Activated CD4-positive, alpha-beta T cell treated with anti-CD3 and anti-CD28 coated beads, Interleukin-2, amount 50 U/mL, for 1 hour (primary cell): ENCODE measurements around the gene PECR.
A peak's percentile ranks its signal among the peaks of the same experiment; 100 is the strongest.

Experiments
- DNase-seq: peaks from one replicate; pipeline ENCODE4 v3.0.0-alpha.2; 2020

Gene PECR

DNA sequence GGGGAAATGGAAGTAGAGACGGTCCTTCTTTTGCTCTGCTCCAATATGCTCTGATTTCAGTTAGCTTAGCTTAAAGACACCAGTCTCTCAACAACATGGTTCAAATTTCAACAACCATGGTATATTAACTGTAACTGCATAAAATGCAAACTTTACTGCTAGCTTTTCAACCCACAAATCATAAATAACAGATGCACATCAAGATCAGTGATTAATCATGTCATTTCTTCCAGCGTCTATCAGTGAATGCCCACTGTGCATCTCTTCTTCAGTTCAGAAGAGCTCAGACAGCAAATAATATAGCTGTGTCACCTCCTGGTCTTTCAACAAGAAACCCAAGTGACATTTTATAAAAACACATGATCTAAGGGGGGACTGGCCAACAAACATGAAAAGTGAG lies 12.6 kb downstream of the PECR start:
- DNase-seq: no peak

GRCh38 chr2:216066230-216066629 lies 15.4 kb downstream of the PECR start:
- no peak for DNase-seq

- no peak for DNase-seq
Observed at GRCh38 chr2:216064665-216065064, 16.9 kb downstream of the PECR start.

GRCh38 chr2:216064014-216064630 lies 17.5 kb downstream of the PECR start:
- DNase-seq: no peak

DNA sequence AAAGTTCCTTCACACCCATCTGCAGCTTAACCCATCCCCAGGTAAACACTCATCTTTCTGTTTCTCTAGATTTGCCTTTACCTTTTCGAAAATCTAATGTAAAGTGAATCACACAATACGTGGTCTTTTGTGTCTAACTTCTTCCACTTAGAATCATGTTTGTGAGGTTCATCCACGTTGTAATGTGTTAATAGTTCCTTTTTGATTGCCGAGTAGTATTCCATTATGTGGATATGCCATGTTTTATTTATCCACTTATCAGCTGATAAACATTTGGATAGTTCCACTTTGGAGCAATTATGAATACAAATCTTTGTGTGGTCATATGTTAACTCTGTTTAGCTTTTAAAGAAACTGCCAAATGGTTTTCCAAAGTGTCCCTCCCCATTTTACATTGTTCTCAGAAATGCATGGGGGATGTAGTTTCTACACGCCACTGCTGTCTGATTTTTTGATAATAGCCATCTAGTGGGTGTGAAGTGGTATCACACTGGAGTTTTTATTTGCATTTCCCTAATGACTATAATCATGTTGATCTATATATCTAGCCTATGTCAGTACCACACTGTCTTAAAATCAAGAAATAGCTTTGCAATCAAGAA lies 22.3 kb downstream of the PECR start:
- DNase-seq: no peak

DNA sequence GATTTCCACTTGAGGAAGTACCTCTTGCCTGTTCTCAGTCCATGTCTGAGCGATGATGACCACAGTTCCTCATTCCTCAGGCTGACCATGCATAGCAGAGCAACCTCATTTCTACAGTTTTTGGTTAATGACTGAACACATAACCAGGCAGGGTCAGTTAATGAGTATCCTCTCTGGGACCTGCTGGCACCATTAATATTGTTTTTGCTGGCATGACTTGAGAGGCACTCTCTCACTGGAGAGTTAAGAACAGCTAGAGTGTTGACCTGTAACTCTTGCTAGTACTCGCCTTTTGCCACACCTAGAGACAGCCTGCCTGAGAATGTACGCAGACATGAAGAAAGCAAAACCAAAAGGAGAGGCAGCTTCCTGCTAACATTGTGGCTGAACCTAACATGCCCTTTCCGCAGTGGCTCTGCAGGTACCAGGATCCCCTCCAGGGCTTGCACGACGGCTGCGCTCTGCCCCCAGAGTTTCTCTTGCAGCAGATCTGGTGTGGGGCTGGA lies 23.9 kb downstream of the PECR start:
- peak; percentile 41 for DNase-seq

GRCh38 chr2:216056739-216057138 lies 24.9 kb downstream of the PECR start:
- no peak for DNase-seq

DNA sequence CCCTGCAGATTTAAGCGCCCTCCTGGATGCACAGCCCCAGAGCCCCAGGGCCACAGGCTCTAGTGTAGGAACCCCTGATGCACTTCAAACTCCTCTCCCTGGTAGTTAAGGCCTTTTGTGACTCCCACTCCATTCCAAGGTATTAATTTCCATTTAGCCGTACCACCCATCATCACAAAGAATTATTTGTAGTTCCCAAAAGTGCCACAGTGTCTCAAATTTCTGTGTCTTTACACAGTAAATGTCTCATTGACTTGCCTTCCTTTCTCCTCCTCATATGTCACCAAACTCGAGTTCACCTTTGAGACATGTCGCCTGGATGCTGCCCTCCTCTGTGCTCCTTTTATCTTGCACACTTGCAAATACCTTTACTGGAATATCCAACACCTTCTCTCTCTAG lies 25.9 kb downstream of the PECR start:
- no peak for DNase-seq

GRCh38 chr2:216052420-216052819 lies 29.2 kb downstream of the PECR start:
- no peak for DNase-seq

DNA sequence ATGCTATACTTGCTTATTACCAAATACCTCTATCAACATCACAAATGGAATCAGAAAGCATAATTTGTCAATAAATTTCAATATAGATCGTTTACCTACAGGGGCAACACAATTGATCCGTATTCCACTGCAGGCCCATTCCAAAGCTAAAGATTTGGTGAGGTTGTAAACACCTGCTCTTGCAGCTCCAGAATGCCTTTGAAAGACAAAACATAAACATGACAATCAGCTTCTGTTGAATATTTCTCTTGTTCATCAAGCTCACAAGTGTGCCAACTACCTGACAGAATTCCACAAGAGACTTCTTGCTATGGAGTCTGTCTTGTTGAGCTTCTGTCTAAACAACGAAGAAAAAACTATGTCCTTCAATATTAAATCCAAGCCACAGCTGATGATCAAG lies 30.3 kb downstream of the PECR start:
- no peak for DNase-seq

- DNase-seq: no peak
Observed at GRCh38 chr2:216049452-216049851, 32.2 kb downstream of the PECR start.

GRCh38 chr2:216047397-216047796 lies 34.2 kb downstream of the PECR start:
- DNase-seq: no peak

GRCh38 chr2:216044883-216045486 lies 36.6 kb downstream of the PECR start:
- DNase-seq: no peak

DNA sequence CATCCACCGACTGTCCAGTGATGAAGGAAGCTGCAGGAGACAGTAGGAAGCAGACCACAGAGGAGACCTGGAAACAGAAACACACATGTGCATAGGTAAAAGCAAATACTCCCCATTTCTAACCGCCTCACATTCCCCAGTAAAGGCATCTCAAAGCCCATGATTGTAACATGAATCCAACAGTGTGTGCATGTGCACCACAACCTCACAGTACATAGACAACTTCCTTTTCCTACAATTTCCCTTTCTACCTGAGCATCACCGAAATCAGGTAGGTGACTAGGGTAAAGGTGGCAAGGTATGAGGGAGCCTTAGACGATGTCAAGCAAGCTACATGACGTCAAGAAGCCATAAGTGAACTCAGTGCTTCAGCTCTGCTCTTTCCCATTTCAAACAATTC lies 37.7 kb downstream of the PECR start:
- DNase-seq: no peak

GRCh38 chr2:216041438-216041837 lies 40.2 kb downstream of the PECR start:
- no peak for DNase-seq

- DNase-seq: no peak
Observed at GRCh38 chr2:216039918-216040317, 41.7 kb downstream of the PECR start.

DNA sequence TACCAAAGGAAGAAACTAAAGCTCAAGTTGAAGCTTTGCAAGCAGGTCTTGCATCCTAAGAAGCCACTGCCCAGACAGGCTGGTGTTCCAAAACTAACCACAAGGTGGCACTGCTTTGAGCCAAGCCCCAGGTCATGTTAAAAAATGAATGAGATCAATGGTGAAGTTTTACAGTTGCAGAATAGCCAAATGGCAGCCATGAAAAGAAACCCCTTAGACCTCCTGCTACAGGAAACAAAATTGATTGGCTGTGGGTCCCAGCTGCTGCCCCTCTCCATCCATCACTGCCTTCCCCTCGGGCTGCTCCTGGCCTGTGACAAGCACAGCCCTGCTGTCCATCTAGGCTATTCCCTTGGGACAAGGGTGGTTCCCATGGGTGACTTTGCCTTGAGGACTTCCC lies 47.5 kb downstream of the PECR start:
- peak; percentile 79 for DNase-seq

DNA sequence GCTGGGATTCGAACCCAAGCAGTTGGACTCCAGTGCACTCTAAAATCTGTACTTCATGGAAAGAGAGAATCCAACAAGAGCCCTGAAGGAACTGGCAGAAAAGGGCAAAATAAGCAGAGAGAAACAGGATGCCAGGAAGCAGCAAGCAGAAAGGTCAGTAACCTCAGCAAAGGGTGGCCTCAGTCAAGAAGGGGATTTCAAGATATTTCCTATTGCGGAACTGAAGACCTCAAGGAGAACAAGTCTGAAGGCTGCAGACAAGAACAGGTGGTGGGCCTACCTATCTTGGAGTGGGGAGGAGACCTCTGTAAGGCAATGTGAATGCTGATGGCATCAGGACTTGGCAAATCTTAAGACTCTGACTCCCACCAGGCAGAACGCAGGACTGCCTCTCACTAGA lies 48.2 kb downstream of the PECR start:
- no peak for DNase-seq

DNA sequence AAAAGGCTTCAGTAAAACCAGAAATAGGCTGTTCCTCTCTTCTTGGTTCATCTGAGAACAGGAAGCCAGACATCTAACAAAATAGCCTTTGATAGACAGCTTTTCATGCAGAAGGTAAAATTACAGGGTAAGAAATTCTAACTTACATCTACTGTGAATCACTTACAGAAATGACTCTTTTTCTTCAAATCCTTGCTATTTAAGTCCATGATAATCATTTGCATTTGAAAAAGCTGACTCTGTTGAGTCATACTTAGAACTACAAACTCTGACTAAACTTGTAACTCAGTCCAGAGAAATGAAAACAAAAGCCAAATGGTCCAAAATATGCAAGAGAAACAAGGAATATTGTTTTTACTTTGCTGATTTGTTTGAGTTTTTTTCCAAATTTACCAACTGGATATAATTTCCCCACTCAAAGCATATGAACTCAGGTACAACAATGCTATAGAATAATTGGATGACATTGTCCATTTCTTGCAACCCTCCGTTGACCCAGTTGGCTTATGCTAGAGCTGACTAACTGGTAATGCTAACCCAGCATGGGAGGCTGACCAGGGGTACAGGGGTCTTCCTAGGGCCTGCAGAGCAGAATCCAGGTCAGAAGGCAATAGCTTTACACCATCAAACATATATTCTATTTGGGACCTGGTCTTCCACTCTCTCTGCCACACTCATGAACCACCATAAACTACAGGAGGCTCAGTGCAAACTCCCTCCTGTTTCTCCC lies 49.5 kb downstream of the PECR start:
- DNase-seq: no peak

- no peak for DNase-seq
Observed at GRCh38 chr2:216030216-216030615, 51.4 kb downstream of the PECR start.

DNA sequence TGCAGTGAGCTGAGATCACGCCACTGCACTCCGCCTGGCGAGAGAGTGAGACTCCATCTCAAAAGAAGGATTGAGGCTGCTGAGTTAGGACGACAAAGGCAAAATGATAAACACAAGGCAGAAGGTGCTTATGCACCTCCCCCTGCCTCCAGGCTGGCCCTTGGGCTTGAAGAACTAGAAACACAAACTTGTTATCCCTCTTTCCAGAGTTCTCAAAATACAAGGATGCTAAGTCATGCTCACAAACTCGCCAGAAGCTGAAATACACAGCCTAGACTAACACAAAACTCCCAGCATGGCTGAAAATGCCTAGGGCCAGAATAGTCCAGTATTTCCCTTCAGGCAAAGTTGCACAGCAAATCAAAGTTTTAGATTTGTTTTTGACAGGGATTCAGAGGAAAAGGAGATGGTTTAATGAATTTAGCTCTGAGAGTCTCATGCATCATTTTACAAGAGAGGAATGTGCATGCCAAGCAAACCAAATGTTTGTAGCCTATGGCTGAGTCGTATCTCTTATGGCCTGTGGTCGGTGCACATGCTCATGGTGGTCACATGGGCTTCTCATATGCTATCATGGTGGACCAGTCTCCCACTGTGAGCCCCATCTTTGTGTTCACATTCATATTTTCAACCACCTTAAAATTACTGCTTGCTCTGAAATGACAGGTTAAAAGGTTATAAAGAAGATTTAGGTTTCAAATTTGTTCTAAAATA lies 52.0 kb downstream of the PECR start:
- DNase-seq: no peak

GRCh38 chr2:216024779-216025336 lies 56.8 kb downstream of the PECR start:
- no peak for DNase-seq
